ENCODE data around the gene CCDC7. TPM values are rescaled to one million over a fixed set of nuclear protein-coding genes. Genes with fewer than 3 reads are reported as not detected.

CCDC7 gene
- total and polyA plus RNA-seq, 12 donors: 1.8 to 31.2 (median 16.9) TPM

- Histone ChIP-seq H3K36me3 (replicated peaks in 1 of 2) (no peaks in the 10 kb centered on the region), H3K4me3 (no peak overlapping the region), H3K27me3 (no peaks in the 10 kb centered on the region), H3K4me1 (replicated peaks in 1 of 2) (no peaks in the 10 kb centered on the region), H3K27ac (no peak overlapping the region), H3K9me3 (replicated peaks in 1 of 3) (no peaks in the 10 kb centered on the region)
- intact Hi-C loops (cut with DNase I): no loop called here
- no peak for DNase-seq
- TF ChIP-seq CTCF (IDR thresholded peaks at IDR 0.05) (no peak), POLR2A (IDR thresholded peaks at IDR 0.05) (no peak)
These were observed 432.0 kb downstream of the CCDC7 start for GRCh38 chr10:32877915-32878314.

GRCh38 chr10:32878646-32879045 is 432.7 kb downstream of the CCDC7 start:
- Histone ChIP-seq H3K27me3 (no peaks in the 10 kb centered on the region), H3K4me1 (replicated peaks in 1 of 2) (no peaks in the 10 kb centered on the region), H3K36me3 (replicated peaks in 1 of 2) (no peaks in the 10 kb centered on the region), H3K4me3 (no peak overlapping the region), H3K27ac (no peak overlapping the region), H3K9me3 (replicated peaks in 1 of 3) (no peaks in the 10 kb centered on the region)
- intact Hi-C loops (cut with DNase I): no loop called here
- DNase-seq: no peak
- no peak for TF ChIP-seq POLR2A (IDR thresholded peaks at IDR 0.05)
- no peak for TF ChIP-seq CTCF (IDR thresholded peaks at IDR 0.05)

GRCh38 chr10:32882076-32882475 is 436.1 kb downstream of the CCDC7 start:
- no peaks in the 10 kb centered on the region for H3K36me3 ChIP-seq (replicated peaks in 1 of 2)
- no peaks in the 10 kb centered on the region for H3K27me3 ChIP-seq
- intact Hi-C loops (cut with DNase I): no loop called here
- no peaks in the 10 kb centered on the region for H3K9me3 ChIP-seq (replicated peaks in 1 of 3)
- TF ChIP-seq CTCF (IDR thresholded peaks at IDR 0.05): no peak
- TF ChIP-seq POLR2A (IDR thresholded peaks at IDR 0.05): no peak
- no peaks in the 10 kb centered on the region for H3K4me1 ChIP-seq (replicated peaks in 1 of 2)
- no peak for DNase-seq
- no peak overlapping the region for H3K4me3 ChIP-seq
- no peak overlapping the region for H3K27ac ChIP-seq
- WGBS, 4 donors: 92 to 96% (median 94%) methylated on average over 6 of the region's 6 CpGs

- no peak for DNase-seq
- Histone ChIP-seq H3K36me3 (replicated peaks in 1 of 2) (no peaks in the 10 kb centered on the region), H3K27me3 (no peaks in the 10 kb centered on the region), H3K27ac (no peak overlapping the region), H3K4me1 (replicated peaks in 1 of 2) (no peaks in the 10 kb centered on the region), H3K9me3 (replicated peaks in 1 of 3) (no peaks in the 10 kb centered on the region), H3K4me3 (no peak overlapping the region)
- 87 to 97% (median 89%) methylated on average over 7 of the region's 7 CpGs for WGBS, 4 donors
- intact Hi-C loops (cut with DNase I): no loop called here
- TF ChIP-seq CTCF (IDR thresholded peaks at IDR 0.05) (no peak), POLR2A (IDR thresholded peaks at IDR 0.05) (no peak)
These were observed 441.5 kb downstream of the CCDC7 start for GRCh38 chr10:32887481-32887880.

All from adrenal gland (tissue), 12 donors.